ENCODE measurements around the gene SPECC1.

- TF ChIP-seq, protein P1, sequence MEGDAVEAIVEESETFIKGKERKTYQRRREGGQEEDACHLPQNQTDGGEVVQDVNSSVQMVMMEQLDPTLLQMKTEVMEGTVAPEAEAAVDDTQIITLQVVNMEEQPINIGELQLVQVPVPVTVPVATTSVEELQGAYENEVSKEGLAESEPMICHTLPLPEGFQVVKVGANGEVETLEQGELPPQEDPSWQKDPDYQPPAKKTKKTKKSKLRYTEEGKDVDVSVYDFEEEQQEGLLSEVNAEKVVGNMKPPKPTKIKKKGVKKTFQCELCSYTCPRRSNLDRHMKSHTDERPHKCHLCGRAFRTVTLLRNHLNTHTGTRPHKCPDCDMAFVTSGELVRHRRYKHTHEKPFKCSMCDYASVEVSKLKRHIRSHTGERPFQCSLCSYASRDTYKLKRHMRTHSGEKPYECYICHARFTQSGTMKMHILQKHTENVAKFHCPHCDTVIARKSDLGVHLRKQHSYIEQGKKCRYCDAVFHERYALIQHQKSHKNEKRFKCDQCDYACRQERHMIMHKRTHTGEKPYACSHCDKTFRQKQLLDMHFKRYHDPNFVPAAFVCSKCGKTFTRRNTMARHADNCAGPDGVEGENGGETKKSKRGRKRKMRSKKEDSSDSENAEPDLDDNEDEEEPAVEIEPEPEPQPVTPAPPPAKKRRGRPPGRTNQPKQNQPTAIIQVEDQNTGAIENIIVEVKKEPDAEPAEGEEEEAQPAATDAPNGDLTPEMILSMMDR (IDR thresholded peaks at IDR 0.05) = no peak
- TF ChIP-seq POLR2A (IDR thresholded peaks at IDR 0.05) = no peak
These were observed 42.5 kb downstream of the SPECC1 start for GRCh38 chr17:20051624-20052023.
